Thymus (tissue), 11 donors: ENCODE results near the gene NOTCH2. TPM values are rescaled to one million over a fixed set of nuclear protein-coding genes. Genes with fewer than 3 reads are reported as not detected.

Experiments
- DNase-seq, 9 donors: peaks; one replicate each; pipeline ENCODE4 v3.0.0-alpha.2; 2013; ENCODE audit warnings: low spot score in 9 of 9, low read depth in 6 of 9, missing footprints in 1 of 9
- H3K27ac ChIP-seq, 2 donors: one replicate each; pipeline ENCODE4 v1.5.1; 2013; ENCODE audit warnings: control low read depth in 1 of 2, low read depth in 1 of 2, low read length in 1 of 2, mild to moderate bottlenecking in 1 of 2, moderate library complexity in 1 of 2
- H3K27me3 ChIP-seq, 2 donors: one replicate each; pipeline ENCODE4 v1.5.1; 2013; ENCODE audit warnings: low read length in 1 of 2; ENCODE audit not compliant: control insufficient read depth in 2 of 2, insufficient read depth in 1 of 2
- H3K36me3 ChIP-seq, 2 donors: one replicate each; pipeline ENCODE4 v1.5.1; 2013; ENCODE audit warnings: low read length in 1 of 2, mild to moderate bottlenecking in 1 of 2, moderate library complexity in 1 of 2; ENCODE audit not compliant: control insufficient read depth in 2 of 2, insufficient read depth in 2 of 2
- H3K4me1 ChIP-seq, 2 donors: one replicate each; pipeline ENCODE4 v1.5.1; 2013; ENCODE audit warnings: low read length in 2 of 2; ENCODE audit not compliant: control insufficient read depth in 2 of 2, insufficient read depth in 2 of 2
- H3K4me3 ChIP-seq, 2 donors: one replicate each; pipeline ENCODE4 v1.5.1; 2013; ENCODE audit warnings: low read length in 2 of 2, control low read depth in 1 of 2, mild to moderate bottlenecking in 1 of 2
- H3K9me3 ChIP-seq, 2 donors: one replicate each; pipeline ENCODE4 v1.5.1; 2013; ENCODE audit warnings: low read length in 1 of 2, mild to moderate bottlenecking in 1 of 2; ENCODE audit not compliant: control insufficient read depth in 2 of 2, insufficient read depth in 1 of 2
- WGBS: extraction: QIAGEN DNeasy Blood & Tissue Kit; methylation state at CpG from one replicate; pipeline ENCODE4 v1.1.7; 2013; 5-methylcytosine and 5-hydroxymethylcytosine counted together
- polyA plus RNA-seq: library from polyadenylated mRNA; stranded (reverse); fragments of 200-250 nt; gene quantifications from one replicate; pipeline ENCODE4 v1.2.3, GENCODE V29; 2013
- total RNA-seq: library from RNA; stranded (reverse); fragments of 120-200 nt; gene quantifications from one replicate; pipeline ENCODE4 v1.2.4, GENCODE V29; 2013
- donor health status: healthy.

NOTCH2 gene
- total and polyA plus RNA-seq, 2 donors, result 13.0 to 23.5 TPM

- WGBS, result 11% methylated on average over 2 of the region's 2 CpGs
- Histone ChIP-seq H3K4me1 (no peaks in the 10 kb centered on the region), H3K36me3 (no peaks in the 10 kb centered on the region), H3K9me3 (no peaks in the 10 kb centered on the region), H3K4me3 (no peak overlapping the region), H3K27me3 (no peaks in the 10 kb centered on the region), H3K27ac (no peak overlapping the region)
- DNase-seq, result no peak
Measured at GRCh38 chr1:119884711-119885110, 184.8 kb downstream of the NOTCH2 start.

GRCh38 chr1:119883826-119884225, 185.6 kb downstream of the NOTCH2 start:
- no peak for DNase-seq
- WGBS, result 96% methylated on average over 3 of the region's 3 CpGs
- H3K4me1 ChIP-seq, result no peaks in the 10 kb centered on the region

GRCh38 chr1:119882132-119883049, 187.1 kb downstream of the NOTCH2 start:
- 95% methylated on average over 5 of the region's 5 CpGs for WGBS
- Histone ChIP-seq H3K9me3 (no peaks in the 10 kb centered on the region), H3K36me3 (no peaks in the 10 kb centered on the region), H3K27me3 (no peaks in the 10 kb centered on the region), H3K4me3 (no peak overlapping the region), H3K4me1 (no peaks in the 10 kb centered on the region), H3K27ac (no peak overlapping the region)
- no peak for DNase-seq

More at GRCh38 chr1:119883826-119884225, 185.6 kb downstream of the NOTCH2 start:
- Histone ChIP-seq H3K36me3 (no peaks in the 10 kb centered on the region), H3K27me3 (no peaks in the 10 kb centered on the region), H3K27ac (no peak overlapping the region), H3K4me3 (no peak overlapping the region), H3K9me3 (no peaks in the 10 kb centered on the region)

- Histone ChIP-seq H3K27me3 (no peaks in the 10 kb centered on the region), H3K9me3 (no peaks in the 10 kb centered on the region), H3K27ac (no peak overlapping the region), H3K4me3 (no peak overlapping the region), H3K36me3 (no peaks in the 10 kb centered on the region), H3K4me1 (no peaks in the 10 kb centered on the region)
- DNase-seq, result no peak
- 96% methylated on average over 12 of the region's 12 CpGs for WGBS
Measured at GRCh38 chr1:119879510-119880434, 189.7 kb downstream of the NOTCH2 start.

GRCh38 chr1:119878171-119878570, 191.3 kb downstream of the NOTCH2 start:
- DNase-seq, result no peak

GRCh38 chr1:119874186-119874585, 195.3 kb downstream of the NOTCH2 start:
- DNase-seq, result no peak
- Histone ChIP-seq H3K27ac (no peak overlapping the region), H3K27me3 (no peaks in the 10 kb centered on the region), H3K4me3 (no peak overlapping the region), H3K36me3 (no peaks in the 10 kb centered on the region), H3K9me3 (no peaks in the 10 kb centered on the region), H3K4me1 (peaks cover 0 to 3% of the 10 kb centered on the region in 2 donors)
- WGBS, result 96% methylated on average over 2 of the region's 2 CpGs

More at GRCh38 chr1:119878171-119878570, 191.3 kb downstream of the NOTCH2 start:
- Histone ChIP-seq H3K9me3 (no peaks in the 10 kb centered on the region), H3K27ac (no peak overlapping the region), H3K4me3 (no peak overlapping the region), H3K36me3 (no peaks in the 10 kb centered on the region), H3K27me3 (no peaks in the 10 kb centered on the region), H3K4me1 (no peaks in the 10 kb centered on the region)

- Histone ChIP-seq H3K36me3 (no peaks in the 10 kb centered on the region), H3K9me3 (no peaks in the 10 kb centered on the region), H3K4me1 (peaks cover 0 to 3% of the 10 kb centered on the region in 2 donors), H3K4me3 (no peak overlapping the region), H3K27me3 (no peaks in the 10 kb centered on the region), H3K27ac (no peak overlapping the region)
- no peak for DNase-seq
- WGBS, result 96% methylated on average over 4 of the region's 4 CpGs
Measured at GRCh38 chr1:119873135-119874015, 196.1 kb downstream of the NOTCH2 start.

- 97% methylated on average over 4 of the region's 4 CpGs for WGBS
- H3K4me3 ChIP-seq, result no peak overlapping the region
- no peaks in the 10 kb centered on the region for H3K27me3 ChIP-seq
Measured at GRCh38 chr1:119871881-119872280, 197.6 kb downstream of the NOTCH2 start.

More at GRCh38 chr1:119871881-119872280, 197.6 kb downstream of the NOTCH2 start:
- Histone ChIP-seq H3K27ac (no peak overlapping the region), H3K9me3 (no peaks in the 10 kb centered on the region), H3K36me3 (no peaks in the 10 kb centered on the region), H3K4me1 (peaks cover 0 to 3% of the 10 kb centered on the region in 2 donors)
- DNase-seq, result no peak
